Mammary epithelial cell (primary cell): ENCODE data around the gene RAD51B.

Experiments
- EZH2 ChIP-seq: IDR thresholded peaks from 2 replicates; pipeline ENCODE4 v1.6.1; 2012; ENCODE audit warnings: low read length, inconsistent platforms, borderline replicate concordance
- TF ChIP-seq, protein P1 (sequence below), 2 donors: IDR thresholded peaks in 1 of 2; conservative IDR thresholded peaks in 1 of 2; 2 replicates each; pipeline ENCODE4 v1.5.1; 2011 to 2012; ENCODE audit warnings: inconsistent platforms in 2 of 2, low read length in 2 of 2, mild to moderate bottlenecking in 2 of 2, control low read depth in 1 of 2, low read depth in 1 of 2; ENCODE audit not compliant: insufficient read depth in 1 of 2; ENCODE audit errors: extremely low read depth in 1 of 2

DNA sequence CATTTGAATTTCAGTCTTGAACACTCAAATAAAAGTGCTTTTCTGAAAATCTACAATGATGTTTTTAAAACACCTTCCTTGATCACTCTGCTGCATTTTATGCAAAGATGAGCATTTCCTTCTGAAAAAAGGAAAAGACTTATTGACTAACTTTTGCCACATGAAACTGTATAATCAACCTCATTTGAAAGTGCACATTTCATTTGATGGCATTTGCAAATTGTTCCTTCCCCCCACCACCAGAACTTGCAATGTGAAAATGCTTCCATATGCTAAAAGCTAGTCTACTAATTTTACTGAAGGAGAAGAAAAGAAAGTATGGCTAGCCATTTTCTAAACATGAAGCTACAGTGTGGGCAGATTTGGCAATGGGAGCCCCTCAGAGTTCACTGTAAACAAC is 159.2 kb downstream of the RAD51B start:
- TF ChIP-seq, protein P1, sequence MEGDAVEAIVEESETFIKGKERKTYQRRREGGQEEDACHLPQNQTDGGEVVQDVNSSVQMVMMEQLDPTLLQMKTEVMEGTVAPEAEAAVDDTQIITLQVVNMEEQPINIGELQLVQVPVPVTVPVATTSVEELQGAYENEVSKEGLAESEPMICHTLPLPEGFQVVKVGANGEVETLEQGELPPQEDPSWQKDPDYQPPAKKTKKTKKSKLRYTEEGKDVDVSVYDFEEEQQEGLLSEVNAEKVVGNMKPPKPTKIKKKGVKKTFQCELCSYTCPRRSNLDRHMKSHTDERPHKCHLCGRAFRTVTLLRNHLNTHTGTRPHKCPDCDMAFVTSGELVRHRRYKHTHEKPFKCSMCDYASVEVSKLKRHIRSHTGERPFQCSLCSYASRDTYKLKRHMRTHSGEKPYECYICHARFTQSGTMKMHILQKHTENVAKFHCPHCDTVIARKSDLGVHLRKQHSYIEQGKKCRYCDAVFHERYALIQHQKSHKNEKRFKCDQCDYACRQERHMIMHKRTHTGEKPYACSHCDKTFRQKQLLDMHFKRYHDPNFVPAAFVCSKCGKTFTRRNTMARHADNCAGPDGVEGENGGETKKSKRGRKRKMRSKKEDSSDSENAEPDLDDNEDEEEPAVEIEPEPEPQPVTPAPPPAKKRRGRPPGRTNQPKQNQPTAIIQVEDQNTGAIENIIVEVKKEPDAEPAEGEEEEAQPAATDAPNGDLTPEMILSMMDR (conservative IDR thresholded peaks at IDR 0.05 in 1 of 2, IDR thresholded peaks at IDR 0.05 in 1 of 2; ENCODE audit: extremely low read depth in 1 of 2, insufficient read depth in 1 of 2, low read depth in 1 of 2, low read length in 2 of 2) = no peak
- no peak for TF ChIP-seq EZH2
